NCI-H1436 treated with DMSO at 0.1 percent for 48 hours (cell line): ENCODE results near the gene SPATS1.
"Not testable (repeated sequence)": the region's sequence is repeated elsewhere in the genome, so short reads cannot be mapped to it uniquely, and the experiment has no call there.

Source experiments
- DNase-seq: peaks from one replicate; lab custom pipeline; 2025; lab: John Stamatoyannopoulos, UW

The SPATS1 gene

DNA sequence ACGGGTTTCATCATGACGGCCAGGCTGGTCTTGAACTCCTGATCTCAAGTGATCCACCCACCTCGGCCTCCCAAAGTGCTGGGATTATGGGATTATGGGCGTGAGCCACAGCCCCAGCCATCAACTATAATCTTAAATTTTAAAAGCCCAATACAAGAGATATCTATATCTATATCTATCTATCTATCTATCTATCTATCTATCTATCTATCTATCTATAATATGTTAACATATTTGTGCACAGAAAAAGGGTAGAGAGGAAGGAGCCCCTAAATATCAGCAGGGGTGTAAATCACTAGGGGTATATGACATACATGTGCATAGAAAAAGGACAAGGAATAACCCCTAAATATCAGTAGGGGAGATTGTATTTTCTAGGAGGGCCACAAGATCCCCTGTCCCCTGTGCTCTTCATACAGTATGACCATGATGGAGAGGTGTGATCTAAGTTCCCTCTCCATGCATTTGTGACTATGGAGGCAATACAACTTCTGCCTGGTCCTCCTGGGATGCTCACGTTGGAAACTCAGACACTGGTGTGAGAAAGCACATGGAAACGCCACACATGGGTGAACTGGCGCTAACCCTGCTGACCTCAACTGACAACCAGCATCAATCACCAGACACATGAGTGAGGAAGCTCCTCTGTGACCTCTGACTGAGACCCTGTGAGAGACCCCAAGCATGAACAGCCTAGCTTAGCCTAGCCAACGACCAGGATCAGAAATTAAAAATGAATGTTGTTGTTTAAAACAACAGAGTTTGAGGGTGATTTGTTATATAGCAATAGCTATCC lies 1.2 kb upstream of the SPATS1 start:
- DNase-seq: no peak

DNA sequence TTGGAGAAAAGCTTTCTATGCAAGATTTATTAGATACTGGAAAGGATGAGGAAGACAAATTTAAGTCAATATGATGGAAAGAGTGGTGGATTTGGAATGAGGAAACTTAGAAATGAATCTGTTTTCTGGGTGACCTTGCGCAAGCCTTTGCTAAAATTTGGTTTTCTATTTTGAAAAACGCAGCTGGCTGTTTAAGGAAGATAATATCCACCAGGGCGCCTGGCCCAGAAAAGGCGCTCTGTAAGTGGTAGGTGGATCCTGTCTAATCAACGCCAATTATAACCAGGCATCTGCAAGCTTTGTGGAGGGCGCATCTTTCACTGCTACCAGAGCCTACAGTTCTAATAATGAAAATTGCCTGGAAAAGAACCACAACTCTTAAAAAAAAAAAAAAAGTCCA lies 398 bp upstream of the SPATS1 start:
- peak; percentile 36 for DNase-seq

DNA sequence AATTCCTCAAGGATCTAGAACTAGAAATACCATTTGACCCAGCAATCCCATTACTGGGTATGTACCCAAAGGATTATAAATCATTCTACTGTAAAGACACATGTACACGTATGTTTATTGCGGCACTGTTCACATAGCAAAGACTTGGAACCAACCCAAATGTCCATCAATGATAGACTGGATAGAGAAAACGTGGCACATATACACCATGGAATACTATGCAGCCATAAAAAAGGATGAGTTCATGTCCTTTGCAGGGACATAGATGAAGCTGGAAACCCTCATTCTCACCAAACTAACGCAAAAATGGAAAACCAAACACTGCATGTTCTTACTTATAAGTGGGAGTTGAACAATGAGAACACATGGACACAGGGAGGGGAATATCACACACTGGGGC lies 4.4 kb downstream of the SPATS1 start:
- not testable (repeated sequence) for DNase-seq

DNA sequence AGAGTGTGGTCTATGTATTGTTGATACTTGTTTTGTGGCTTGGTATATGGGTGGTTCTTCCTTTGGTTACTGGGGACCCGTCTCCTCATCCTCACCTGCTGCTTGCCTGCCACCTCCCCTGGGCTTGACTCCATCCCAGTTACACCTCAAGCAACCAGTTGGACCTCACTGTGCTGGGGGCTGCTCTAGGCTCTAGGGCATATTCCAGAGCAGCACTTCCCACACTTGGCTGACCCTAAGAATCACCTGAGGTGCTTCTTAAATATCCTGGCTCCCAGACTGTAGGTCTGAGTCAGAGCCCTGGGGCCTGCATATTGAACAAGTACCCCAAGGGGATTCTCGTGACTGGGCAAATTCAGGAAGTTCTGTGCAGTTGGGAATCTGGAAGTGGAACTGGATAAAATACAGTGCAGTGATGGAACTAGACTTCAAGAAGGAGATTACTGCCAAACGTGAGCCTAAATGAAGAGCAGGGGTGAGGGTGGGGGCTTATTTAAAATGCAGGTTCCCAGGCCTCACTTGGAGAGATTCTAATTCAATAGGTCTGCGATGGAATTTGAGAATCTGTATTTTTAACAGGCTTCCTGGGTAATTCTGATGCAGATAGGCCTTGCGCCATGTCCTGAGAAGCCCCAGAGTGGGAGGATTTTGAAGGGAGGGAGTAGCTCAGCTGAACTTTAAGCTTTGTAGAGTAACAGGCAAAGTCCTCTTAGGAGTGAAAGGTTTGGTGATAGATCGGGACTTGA lies 7.6 kb downstream of the SPATS1 start:
- DNase-seq: no peak

DNA sequence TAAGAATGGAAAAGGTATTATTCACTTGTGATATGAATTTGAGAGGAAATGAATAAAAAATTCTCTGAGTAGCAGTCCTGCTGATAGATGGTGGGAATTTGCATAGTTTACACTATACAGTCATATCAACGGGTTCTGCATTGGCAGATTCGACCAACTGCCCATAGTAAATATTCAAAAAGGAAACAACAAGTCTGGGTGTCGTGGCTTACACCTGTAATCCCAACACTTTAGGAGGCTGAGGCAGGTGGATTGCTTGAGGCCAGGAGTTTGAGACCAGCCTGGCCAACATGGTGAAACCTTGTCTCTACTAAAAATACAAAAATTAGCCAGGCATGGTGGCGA lies 8.2 kb downstream of the SPATS1 start:
- DNase-seq: not testable (repeated sequence)

DNA sequence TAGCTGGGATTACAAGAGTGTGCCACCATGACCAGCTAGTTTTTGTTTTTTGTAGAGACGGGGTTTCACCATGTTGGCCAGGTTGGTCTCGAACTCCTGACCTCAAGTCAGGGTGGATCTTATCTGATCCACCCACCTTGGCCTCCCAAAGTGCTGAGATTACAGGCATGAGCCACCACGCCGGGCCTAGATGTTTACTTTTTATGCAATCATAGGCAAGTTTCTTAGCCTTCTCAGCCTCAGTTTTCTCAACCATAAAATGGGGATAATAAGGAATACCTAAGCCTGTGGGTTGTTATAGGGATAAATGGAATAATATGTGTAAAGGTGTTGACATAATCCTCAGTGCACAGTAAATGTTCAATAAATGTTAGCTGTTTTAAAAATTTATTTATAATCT lies 9.8 kb downstream of the SPATS1 start:
- DNase-seq: no peak

DNA sequence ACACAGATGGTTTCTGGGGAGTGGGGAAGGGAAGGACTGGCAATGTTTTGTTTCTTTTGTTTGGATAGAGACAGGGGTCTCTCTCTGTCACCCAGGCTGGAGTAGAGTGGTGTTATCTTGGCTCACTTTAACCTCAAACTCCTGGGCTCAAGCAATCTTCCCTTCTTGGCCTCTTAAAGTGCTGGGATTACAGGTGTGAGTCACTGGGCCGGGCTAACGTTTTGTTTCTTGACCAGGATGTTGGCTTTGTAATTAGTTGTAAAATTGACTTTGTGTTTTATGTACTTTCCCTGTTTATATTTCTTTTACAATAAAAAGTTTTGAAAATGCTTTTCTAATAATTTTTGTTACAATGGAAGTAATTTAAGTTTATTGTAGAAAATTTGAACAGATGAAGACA lies 10.9 kb downstream of the SPATS1 start:
- no peak for DNase-seq

DNA sequence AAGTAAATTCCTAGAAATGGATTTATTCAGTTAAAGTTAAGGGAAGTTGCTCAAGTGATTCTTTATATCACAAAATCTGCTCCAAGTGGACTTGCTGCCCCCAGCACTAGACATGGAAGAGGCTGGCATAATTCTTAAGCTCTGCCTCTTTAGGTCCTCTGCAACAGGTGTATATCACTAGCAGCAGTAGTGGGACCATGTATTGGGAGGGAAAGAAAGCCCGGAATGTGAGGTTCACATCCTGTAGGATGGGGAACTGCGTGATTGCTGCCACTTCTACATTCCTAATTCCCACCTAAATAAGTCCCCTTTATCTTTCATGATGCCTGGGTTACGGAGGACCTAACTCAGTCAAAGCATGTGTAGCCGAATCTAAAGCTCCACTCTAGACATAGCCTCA lies 13.2 kb downstream of the SPATS1 start:
- DNase-seq: no peak

DNA sequence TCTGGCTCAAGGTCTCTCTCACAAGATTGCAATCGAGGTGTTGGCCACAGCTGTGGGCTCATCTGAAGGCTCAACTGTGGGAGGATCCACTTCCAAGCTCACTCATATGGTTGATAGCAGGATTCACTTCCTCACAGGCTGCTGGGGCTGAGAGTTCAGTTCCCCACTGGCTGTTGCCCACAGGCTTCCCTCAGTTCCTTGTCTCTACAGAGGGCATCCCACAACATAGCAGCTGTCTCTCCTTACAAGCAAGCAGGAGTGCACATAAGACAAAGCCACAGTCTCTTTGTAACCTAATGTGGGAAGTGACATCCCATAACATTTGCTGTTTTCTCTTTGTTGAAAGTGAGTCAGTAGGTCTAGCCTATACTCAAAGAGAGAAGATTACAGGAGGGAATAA lies 14.0 kb downstream of the SPATS1 start:
- no peak for DNase-seq

DNA sequence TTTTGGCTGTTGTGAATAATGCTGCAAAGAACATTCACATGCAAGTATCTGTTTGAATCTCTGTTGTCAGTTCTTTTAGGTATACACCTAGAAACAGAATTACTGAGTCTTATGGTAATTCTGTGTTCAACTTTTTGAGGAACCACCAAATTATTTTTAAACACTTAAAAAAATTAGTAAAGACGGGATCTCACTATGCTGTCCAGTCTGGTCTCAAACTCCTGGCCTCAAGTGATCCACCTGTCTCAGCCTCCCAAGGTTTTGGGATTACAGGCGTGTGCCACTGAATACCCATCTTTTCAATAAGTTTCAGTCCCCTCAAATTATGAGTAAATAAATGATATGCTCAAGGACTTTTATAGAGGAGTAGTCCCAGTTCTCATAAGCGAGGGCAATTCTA lies 17.5 kb downstream of the SPATS1 start:
- no peak for DNase-seq

DNA sequence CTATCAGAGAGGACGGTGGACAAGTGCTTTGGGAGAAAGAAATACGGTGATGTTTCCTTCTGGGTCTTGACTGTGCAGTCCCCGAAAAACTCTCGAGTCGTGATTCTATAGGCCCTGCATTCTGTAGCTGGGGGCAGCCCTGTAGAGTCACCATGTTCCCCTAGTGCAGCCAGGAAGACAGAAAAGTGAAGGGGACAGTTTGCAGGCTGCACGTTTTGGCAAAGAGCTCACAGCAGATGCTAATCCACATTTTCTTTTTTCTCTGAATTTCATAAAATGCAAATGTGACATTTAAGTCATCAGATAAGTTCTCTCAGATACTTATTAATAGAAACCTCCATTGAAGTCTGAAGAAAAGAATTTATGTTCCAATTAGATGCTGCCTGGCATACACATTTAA lies 19.5 kb downstream of the SPATS1 start:
- DNase-seq: no peak

DNA sequence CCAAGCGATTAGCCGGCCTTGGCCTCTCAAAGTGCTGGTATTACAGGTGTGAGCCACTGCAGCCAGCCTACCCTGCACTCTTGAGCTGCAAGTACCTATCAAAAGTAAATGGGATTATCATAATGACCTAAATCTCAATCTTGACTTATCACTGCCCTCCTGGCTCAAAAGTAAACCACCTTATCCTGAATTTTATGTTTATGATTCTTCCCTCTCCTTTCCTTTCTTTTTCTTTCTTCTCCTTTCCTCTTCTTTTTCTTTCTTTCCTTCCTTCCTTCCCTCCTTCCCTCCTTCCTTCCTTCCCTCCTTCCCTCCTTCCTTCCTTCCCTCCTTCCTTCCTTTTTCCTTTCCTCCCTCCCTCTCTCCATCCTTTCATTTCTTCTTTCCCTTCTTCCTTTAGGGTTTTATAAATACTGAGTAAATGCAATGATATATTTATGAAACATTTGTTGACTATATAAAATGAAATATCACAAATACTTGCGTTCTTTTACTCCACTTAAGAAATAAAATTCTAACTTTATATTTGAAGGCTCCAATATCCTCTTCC lies 21.0 kb downstream of the SPATS1 start:
- DNase-seq: no peak

DNA sequence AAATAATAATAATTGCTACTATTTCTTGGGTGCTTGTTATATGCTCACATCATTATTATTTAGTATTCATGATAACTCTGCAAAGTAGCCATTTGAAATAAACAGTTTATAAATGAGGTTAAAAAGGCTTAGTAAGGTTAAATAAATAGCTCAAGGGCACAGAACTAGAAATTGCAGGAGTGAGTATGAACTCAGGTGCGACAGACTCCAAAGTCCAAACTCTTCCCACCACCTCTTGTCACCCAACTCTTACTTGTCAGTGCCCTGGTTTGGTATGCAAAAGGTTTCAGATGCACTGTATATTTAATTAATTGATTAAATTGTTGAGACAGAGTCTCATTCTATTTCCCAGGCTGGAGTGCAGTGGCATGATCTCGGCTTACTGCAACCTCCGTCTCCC lies 24.3 kb downstream of the SPATS1 start:
- no peak for DNase-seq

DNA sequence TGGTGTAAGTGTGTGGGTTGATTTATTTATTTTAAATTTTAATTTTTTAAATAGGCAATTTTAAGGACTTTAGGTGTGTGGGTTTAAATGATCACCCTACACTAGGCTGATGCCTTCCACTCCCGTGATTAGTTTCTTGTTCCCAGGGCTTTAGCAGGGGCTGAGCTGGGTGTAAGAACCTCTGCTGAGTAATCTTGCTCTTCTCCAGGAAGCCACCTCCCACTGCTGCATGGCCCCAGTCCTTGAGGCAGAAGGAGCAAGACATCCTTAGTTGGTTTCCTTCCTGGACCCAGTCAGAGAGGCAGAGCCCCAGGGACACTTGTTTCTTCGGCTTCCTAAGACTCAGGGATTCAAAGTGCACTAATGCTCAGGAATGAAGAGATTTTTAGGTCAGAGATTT lies 25.2 kb downstream of the SPATS1 start:
- DNase-seq: no peak

DNA sequence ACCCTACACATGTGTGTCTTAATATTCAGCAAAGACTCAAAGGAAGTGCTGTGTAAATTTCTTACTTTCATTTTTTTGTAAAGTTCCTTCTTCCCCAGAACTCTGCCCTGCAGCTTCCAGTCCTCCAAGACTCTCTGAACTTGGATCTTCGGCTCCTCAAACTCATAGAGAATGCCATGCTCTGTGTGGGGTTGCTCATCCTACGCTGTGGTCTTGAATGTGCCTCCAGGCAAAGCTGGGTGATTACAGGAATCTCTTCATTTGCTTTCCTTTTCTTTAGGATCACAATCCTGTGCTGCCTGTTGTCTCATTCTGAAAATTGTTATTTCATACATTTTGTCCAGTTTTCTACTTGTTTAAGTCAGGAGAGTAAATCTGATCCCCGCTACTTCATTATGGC lies 30.6 kb downstream of the SPATS1 start:
- DNase-seq: no peak

DNA sequence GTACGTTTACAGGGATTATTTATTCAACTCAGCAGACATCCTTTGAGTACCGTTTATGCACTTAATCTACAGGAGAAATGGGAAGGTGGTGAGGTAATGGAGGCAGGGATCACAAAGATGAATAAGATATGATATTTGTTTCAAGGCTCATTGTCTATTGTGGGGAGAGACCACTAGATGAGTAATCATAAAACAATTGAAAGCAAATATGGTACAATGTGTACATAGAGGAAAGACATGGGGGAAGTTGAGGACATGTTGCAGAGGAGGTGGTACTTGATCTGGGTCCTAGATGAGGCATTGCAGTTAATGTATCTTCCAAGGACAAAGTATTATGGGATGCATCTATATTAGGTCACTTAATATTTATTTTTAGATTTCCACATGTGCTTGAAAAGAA lies 31.3 kb downstream of the SPATS1 start:
- DNase-seq: no peak

DNA sequence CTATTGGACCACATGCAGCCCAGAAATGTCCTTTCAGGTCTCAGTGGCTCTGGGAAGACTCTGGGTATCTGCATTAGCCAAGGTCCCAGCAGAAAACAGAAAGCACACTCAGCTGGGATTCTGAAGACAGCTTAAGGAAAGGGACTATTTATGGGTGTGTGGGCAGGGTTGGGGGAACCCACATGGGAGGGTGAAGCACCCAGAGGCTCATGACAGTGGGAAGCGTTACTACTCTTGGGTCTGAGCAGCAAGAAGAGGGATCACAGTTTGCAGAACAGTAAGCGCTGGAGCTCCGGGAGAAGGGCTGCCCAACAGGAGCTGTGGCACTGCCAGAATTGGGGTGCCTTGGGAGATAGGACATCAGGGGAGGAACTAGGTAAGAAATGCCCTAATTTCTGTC lies 32.6 kb downstream of the SPATS1 start:
- DNase-seq: no peak

DNA sequence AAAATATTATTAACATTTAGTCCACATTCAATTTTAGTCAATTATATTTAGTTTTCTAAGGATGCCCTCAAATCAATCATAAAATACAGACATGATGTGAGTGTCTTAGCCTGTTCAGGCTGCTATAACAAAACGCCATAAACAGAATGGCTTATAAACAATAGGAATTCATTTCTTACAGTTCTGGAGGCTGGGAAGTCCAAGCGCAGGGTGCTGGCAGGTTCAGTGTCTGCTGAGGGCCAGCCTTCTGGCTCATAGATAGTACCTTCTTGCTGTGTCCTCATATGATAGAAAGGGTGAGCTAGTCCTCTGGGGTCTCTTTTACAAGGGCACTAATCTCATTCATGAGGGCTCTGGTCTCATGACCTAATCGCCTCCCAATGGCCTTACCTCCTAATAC lies 35.0 kb downstream of the SPATS1 start:
- DNase-seq: no peak

DNA sequence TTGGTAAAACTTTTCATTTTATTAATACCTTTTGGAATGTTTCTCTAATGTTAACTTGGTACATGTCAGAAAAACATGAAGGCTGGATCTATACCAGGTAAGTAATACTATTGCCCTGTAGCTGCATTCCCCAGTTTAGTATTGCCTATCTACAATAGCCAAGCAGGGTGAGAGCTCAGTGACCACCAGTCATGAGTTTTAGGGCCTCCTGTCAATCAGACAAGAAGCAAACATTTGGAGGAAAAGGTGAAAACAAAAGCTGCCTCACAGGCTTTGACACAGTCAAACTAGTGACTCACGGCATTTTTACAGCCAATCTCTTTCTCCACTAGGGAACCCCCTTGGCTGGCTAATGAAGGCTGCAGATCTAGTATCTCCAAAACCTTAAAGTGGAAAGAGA lies 35.5 kb downstream of the SPATS1 start:
- DNase-seq: no peak

DNA sequence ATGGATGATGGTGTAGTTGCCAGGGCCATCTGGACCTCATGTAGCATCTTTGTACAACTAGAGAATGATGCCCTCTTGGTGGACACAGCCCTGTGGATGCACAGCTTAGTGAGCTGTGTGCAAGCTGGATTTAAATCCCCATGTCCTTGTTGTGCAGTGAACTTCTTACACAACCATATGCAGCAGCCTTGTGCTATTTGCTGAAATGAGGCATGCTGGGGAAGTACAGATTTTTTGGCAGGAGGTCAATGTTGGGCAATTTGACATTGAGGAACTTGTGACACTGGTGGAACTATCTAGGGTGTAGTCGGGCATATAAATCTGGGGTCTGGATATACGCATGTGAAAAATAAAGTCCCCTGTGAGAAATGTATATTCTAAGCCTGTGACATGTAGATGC lies 39.3 kb downstream of the SPATS1 start:
- no peak for DNase-seq

DNA sequence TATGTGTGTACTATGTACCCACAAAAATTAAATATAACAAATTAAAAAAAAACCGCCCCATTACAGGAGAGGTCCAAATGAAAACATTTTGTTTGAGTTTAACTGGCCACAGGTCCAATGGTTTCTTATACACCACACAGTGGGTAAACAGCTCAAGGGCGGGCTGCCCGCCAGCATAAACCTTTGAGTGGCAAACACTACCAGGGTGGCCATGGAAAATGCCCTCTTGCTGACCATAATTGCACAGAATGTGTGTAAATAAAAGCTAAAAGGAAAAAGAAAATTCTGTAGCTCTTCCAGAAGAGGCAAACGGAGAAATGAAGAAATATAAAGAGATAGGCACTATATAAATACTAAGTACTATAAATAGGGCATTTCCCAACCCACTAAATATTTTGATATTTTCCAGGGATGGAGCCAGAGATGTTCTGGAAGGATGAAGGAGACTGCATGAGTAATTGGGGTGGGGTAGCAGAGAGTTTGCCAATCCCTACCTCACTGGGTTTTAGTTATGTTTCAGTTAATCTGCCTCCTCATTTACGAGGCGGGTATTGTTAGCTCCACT lies 44.0 kb downstream of the SPATS1 start:
- no peak for DNase-seq

DNA sequence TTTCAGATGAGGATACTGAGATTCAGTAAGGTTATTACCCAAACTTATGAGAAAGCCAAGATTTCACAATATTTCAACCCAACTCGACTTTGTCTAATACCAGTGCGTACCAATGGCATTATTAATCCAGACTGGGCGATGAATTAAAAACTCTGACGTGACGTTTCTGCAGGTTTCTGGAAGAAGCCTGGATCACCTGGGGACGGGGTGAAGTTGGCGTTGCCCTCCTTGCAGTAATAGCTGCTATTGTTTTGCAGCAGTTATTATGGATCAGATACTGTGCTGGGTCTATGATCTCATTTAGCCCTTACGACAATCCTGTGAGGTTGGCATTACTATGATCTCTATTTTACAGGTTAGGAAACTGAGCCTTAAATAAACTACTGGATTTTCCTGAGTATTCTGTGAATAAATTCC lies 44.5 kb downstream of the SPATS1 start:
- no peak for DNase-seq
